GM23338 (cell line): ENCODE measurements around the gene NUTM2A.
"Not testable (repeated sequence)": the region's sequence is repeated elsewhere in the genome, so short reads cannot be mapped to it uniquely, and the experiment has no call there.

Experiments used
- CTCF ChIP-seq, 2 experiments: fragments of 200-600 bp in 1 of 2; sonication (generic) in 1 of 2; conservative IDR thresholded peaks; 2 replicates each; pipeline versions ENCODE4 v1.5.1 to v1.6.1; 2016 to 2017; ENCODE audit warnings: antibody characterized with exemption in 2 of 2, low read depth in 2 of 2, mild to moderate bottlenecking in 2 of 2, moderate library complexity in 1 of 2
- EZH2 ChIP-seq: fragments of 200-600 bp; sonication (generic); IDR thresholded peaks from one replicate; pipeline ENCODE4 v1.8.0; 2017; ENCODE audit warnings: antibody characterized with exemption, mild to moderate bottlenecking, low read depth; ENCODE audit not compliant: unreplicated experiment

- not testable (repeated sequence) for TF ChIP-seq CTCF (conservative IDR thresholded peaks at IDR 0.05; ENCODE audit: low read depth in 2 of 2); EZH2
Measured at GRCh38 chr10:87237244-87237643, 12.0 kb downstream of the NUTM2A start.
